BE2C (cell line): Measurements from ENCODE around the gene ZSCAN10.
A peak's percentile ranks its signal among the peaks of the same experiment; 100 is the strongest.

Experiments
- DNase-seq: peaks from one replicate; pipeline ENCODE4 v3.0.0-alpha.2; 2020
- H3K27me3 ChIP-seq: fragments of 250-450 bp; sonication (Bioruptor Pico); 2 replicates; pipeline ENCODE4 v1.5.1; 2020; ENCODE audit warnings: mild to moderate bottlenecking
- H3K36me3 ChIP-seq: fragments of 250-450 bp; sonication (Bioruptor Pico); 2 replicates; pipeline ENCODE4 v1.5.1; 2020; ENCODE audit warnings: mild to moderate bottlenecking
- H3K4me1 ChIP-seq: fragments of 250-450 bp; sonication (Bioruptor Pico); 2 replicates; pipeline ENCODE4 v1.5.1; 2020
- H3K4me3 ChIP-seq: 2 replicates; pipeline ENCODE4 v1.5.1; 2011; ENCODE audit warnings: low read depth, low read length
- H3K9me3 ChIP-seq: fragments of 250-450 bp; sonication (Bioruptor Pico); 2 replicates; pipeline ENCODE4 v1.5.1; 2020
- CTCF ChIP-seq: IDR thresholded peaks from 2 replicates; pipeline ENCODE4 v1.5.1; 2012; ENCODE audit warnings: mild to moderate bottlenecking, low read depth, low read length

ZSCAN10 gene

GRCh38 chr16:3145151-3145550 lies 46.1 kb upstream of the ZSCAN10 start:
- peaks cover 9% of the 10 kb centered on the region for H3K4me1 ChIP-seq
- TF ChIP-seq CTCF, result no peak

DNA sequence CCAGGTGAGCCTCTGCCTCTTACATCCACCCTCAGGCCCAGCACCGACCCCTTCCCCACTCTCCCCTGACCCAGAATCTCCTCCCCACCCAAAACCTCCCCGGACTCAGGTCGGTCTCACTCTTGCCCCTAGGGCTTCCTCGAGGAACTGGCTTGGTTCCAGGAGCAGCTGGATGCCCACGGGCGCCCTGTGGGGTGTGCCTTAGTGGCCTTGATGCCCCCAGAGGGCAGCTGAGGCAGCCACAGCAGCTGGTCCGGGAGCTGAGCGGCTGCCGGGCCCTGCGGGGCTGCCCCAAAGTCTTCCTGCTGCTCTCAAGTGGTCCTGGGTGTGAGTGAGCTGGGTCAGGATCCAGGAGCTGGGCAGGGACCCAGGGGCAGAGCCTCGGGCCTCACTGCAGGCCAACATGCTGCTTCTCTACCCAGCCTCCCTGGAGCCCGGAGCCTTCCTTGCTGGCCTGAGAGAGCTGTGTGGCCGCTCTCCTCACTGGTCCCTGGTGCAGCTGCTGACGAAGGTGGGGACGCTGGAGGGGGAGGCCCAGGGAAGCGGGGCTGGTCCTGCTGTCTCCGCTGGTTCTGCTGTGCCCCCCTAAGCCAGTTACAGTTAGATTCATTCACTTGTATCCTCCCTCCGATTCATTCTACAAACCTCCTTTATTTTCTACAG lies 45.4 kb upstream of the ZSCAN10 start:
- no peak for TF ChIP-seq CTCF
- no peak for DNase-seq
- Histone ChIP-seq H3K4me1 (peaks cover 9% of the 10 kb centered on the region), H3K36me3 (peaks cover 7% of the 10 kb centered on the region), H3K4me3 (no peak overlapping the region), H3K9me3 (no peaks in the 10 kb centered on the region), H3K27me3 (no peaks in the 10 kb centered on the region)

More at GRCh38 chr16:3145151-3145550, 46.1 kb upstream of the ZSCAN10 start:
- Histone ChIP-seq H3K9me3 (no peaks in the 10 kb centered on the region), H3K27me3 (no peaks in the 10 kb centered on the region), H3K36me3 (peaks cover 7% of the 10 kb centered on the region), H3K4me3 (no peak overlapping the region)
- no peak for DNase-seq

DNA sequence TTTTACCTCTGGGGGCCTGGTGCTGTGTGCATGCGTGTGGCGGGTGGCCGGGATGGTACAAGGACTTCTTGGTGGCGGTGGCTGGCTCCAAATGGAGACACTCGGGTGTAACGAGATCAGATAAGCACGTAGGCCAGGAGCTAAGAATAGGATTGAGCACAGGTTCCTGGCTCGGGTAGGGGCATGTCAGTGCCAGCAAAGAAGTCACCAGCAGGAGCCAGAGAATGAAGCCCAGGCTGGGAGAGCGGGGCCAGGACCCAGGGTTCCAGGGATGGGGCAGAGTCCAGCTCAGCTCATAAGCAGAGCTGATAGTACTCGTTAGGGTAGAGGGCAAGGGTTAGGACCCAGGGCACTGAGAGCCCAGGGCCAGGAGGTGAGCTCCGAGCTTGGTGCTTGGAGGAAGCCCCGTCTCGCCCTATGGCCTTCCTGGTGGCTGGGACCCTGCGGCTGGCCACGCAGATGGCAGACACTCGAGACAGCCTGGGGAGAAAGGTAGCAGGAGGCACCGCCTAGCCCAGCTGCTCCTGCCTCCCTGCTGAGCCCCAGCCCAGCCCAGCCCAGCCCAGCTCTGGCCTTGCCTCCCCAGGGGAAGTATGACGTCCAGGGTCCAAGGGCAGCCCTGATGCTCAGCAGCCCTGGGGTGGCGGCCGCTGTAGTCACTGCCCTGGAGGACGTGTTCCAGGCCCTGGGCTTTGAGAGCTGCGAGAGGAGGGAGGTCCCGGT lies 44.7 kb upstream of the ZSCAN10 start:
- Histone ChIP-seq H3K9me3 (no peaks in the 10 kb centered on the region), H3K36me3 (peaks cover 7% of the 10 kb centered on the region), H3K4me1 (peaks cover 9% of the 10 kb centered on the region), H3K4me3 (no peak overlapping the region), H3K27me3 (no peaks in the 10 kb centered on the region)
- DNase-seq, result peak; percentile 40
- no peak for TF ChIP-seq CTCF

- TF ChIP-seq CTCF, result no peak
- no peaks in the 10 kb centered on the region for H3K9me3 ChIP-seq
- peaks cover 7% of the 10 kb centered on the region for H3K36me3 ChIP-seq
- H3K4me1 ChIP-seq, result peaks cover 9% of the 10 kb centered on the region
- no peaks in the 10 kb centered on the region for H3K27me3 ChIP-seq
- no peak for DNase-seq
- H3K4me3 ChIP-seq, result no peak overlapping the region
Measured at GRCh38 chr16:3143189-3143588, 44.1 kb upstream of the ZSCAN10 start.

GRCh38 chr16:3142770-3143169 lies 43.7 kb upstream of the ZSCAN10 start:
- peaks cover 9% of the 10 kb centered on the region for H3K4me1 ChIP-seq
- no peaks in the 10 kb centered on the region for H3K9me3 ChIP-seq
- DNase-seq, result no peak
- no peak overlapping the region for H3K4me3 ChIP-seq
- H3K27me3 ChIP-seq, result no peaks in the 10 kb centered on the region
- H3K36me3 ChIP-seq, result peaks cover 7% of the 10 kb centered on the region
- no peak for TF ChIP-seq CTCF

DNA sequence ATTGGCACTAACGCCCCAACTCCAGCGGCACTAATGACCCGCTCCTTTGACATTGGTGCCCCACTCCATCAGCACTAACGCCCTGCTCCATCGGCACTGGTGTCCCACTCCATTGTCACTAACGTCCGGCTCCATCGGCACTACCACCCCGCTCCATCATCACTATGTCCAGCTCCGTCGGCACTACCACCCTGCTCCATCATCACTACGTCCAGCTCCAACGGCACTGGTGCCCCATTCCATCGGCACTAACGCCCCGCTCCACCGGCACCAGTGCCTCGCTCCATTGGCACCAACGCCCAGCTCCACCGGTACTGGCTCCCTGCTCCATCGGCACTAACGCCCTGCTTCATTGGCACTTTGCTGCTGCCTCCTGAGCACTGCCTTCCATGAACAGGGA lies 43.2 kb upstream of the ZSCAN10 start:
- TF ChIP-seq CTCF, result no peak
- H3K4me1 ChIP-seq, result peaks cover 9% of the 10 kb centered on the region
- peaks cover 7% of the 10 kb centered on the region for H3K36me3 ChIP-seq
- no peak overlapping the region for H3K4me3 ChIP-seq
- no peaks in the 10 kb centered on the region for H3K9me3 ChIP-seq
- DNase-seq, result no peak
- H3K27me3 ChIP-seq, result no peaks in the 10 kb centered on the region
